Activated CD8-positive, alpha-beta memory T cell treated with anti-CD3 and anti-CD28 coated beads, Interleukin-2, amount 50 U/mL, for 1 hour (primary cell): ENCODE results near the gene PLA2G12A.

Experiments
- DNase-seq: peaks from one replicate; pipeline ENCODE4 v3.0.0-alpha.2; 2020; ENCODE audit errors: extremely low read depth

The PLA2G12A gene

DNA sequence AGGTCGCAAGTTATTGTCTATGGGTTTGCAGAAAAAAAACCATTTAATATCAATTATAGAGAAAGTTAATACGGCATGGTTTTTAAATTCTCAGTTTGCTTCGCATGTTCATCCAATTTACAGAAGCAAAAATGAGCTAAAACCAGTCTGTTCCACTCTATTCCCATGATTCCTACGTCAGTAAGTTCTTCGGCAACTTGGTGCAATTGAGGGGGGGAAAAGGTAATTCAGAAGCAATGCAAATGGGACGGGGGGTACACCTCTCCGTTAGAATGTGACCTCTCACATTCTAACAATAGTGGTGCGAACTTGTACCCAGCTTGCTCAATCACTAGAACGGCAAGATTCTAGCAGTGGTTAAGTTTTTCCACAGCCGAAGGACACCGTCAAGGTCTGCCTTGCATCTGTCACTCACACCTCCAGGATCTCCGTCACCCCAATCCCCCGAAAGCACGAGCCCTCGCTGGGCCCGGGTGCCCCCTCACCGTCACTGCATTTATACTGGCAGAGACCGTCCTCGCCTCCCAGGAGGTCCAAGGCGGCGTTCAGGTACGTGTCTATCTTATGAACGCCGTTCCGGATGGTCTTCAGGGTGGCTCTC, 653 bp downstream of the PLA2G12A start:
- no peak for DNase-seq

GRCh38 chr4:109728385-109728784, 1.5 kb downstream of the PLA2G12A start:
- DNase-seq: no peak

DNA sequence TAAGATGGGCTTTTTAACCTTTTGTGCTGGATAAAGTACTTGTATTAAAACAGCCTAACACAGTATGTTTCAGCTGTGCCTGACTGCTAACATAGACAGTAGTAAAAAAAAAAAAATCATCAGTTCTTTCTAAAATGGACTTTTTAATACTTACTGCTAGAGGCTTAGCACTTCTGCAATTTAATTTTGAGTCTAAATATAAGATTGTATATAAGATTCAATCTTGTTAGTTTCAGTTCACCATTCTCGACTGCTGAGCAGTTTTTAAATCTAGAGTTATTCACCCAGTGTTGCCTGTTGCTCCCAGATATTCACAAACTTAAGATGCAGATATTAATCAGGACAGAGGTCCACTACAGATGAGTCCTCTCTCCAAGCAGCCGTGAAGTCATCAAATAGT, 6.8 kb downstream of the PLA2G12A start:
- DNase-seq: no peak

GRCh38 chr4:109722357-109722756, 7.5 kb downstream of the PLA2G12A start:
- no peak for DNase-seq

DNA sequence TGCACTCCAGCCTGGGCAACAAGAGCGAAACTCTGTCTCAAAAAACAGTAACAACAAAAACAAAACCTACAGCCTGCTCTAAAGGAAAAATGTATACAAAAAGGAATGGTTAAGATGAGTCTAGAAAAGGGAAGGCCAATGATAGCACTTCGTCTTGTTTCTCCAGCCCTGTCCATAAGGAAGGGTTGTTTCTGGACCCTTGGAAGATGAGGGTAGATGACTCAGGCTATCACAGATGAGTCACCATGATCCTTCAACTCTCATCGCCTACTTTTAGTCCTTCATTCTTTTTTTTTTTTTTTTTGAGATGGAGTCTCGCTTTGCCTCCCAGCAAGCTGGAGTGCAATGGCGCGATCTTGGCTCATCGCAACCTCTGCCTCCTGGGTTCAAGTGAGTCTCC, 8.8 kb downstream of the PLA2G12A start:
- DNase-seq: no peak

- no peak for DNase-seq
These were observed 10.3 kb downstream of the PLA2G12A start for GRCh38 chr4:109719604-109720003.

GRCh38 chr4:109718759-109719158, 11.1 kb downstream of the PLA2G12A start:
- DNase-seq: no peak

GRCh38 chr4:109713500-109713899, 16.4 kb downstream of the PLA2G12A start:
- DNase-seq: no peak

DNA sequence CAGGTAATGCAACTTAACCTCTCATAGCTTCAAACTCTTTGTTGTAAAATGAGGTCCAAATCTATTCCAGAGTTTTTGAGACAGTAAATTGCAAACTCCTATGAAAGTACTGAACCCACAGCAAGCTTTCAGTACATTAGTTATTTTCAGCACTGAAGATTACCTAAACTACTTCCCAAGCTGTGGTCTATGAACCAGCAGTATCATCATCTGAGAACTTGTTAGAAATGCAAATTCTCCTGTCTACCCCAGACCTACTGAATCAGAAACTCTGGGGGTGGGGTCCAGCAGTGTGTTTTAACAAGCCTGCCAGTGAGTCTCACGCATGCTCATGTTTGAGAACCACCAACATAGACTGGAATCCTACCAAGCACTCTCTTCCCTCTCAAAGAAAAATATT, 20.9 kb downstream of the PLA2G12A start:
- DNase-seq: no peak

GRCh38 chr4:109708435-109708834, 21.4 kb downstream of the PLA2G12A start:
- no peak for DNase-seq

- DNase-seq: no peak
These were observed 26.1 kb downstream of the PLA2G12A start for GRCh38 chr4:109703664-109704361.

GRCh38 chr4:109702950-109703663, 26.8 kb downstream of the PLA2G12A start, which contains the start of gene CASP6:
Gene CASP6 (minus strand): TSS chr4:109703445. CDS start chr4:109703395, 50 bp downstream.
- peak; percentile 39 for DNase-seq

GRCh38 chr4:109701566-109702410, 28.1 kb downstream of the PLA2G12A start:
- DNase-seq: no peak

GRCh38 chr4:109699553-109700225, 30.2 kb downstream of the PLA2G12A start:
- no peak for DNase-seq

- DNase-seq: no peak
These were observed 31.2 kb downstream of the PLA2G12A start for GRCh38 chr4:109698656-109699055.

DNA sequence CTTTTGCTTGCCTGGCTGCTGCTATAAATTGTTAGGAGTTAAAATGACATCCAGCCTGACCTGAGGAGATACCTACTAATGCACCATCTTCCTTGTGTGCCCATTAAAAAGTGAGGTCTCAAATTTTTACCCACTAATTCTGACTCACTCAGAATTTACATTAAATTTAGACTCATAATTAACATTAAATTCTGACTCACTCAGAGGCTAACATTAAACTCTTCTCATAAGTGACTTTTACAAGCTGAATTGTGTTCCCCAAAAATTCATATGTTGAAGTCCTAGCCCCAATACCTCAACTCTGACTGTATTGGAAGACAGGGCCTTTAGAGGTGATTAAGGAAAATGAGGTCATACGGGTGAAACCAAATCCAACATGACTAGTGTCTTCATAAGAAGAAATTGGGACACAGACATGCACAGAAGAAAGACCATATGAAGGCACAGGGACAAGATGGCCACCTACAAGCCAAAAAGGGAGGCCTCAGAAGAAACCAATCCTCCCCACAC, 38.4 kb downstream of the PLA2G12A start:
- no peak for DNase-seq

GRCh38 chr4:109690690-109691410, 39.0 kb downstream of the PLA2G12A start:
- DNase-seq: no peak

DNA sequence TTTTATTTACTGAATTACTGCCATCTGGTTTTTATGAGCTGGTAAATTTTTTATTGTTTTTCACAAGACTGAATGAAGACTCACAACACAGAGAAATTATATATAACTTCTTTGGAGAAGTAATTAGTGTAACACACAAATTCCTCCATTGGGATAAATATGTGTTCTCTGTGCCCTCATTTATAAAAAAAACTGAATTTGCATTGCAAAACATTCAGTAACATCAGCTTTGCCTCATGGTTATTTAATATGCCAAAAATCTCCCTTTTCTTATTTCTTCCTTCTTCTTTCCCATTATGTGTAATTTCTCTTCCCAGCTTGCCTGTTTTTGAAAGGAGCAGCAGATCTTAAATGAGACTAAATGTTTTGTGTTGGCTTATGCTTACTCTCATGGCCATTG, 45.1 kb downstream of the PLA2G12A start:
- no peak for DNase-seq

- DNase-seq: no peak
These were observed 46.1 kb downstream of the PLA2G12A start for GRCh38 chr4:109683621-109684253.

- no peak for DNase-seq
These were observed 47.0 kb downstream of the PLA2G12A start for GRCh38 chr4:109682875-109683274.
